Aorta (tissue), 5 donors: ENCODE data around the gene SOX18. TPM values are rescaled to one million over a fixed set of nuclear protein-coding genes. Genes with fewer than 3 reads are reported as not detected.

ENCODE experiments used
- ATAC-seq: fragments of 200-7000 bp; cut with Tn5 transposase; one replicate; pipeline ENCODE4 v1.9.1; 2022; ENCODE audit warnings: moderate library complexity; ENCODE audit not compliant: low FRiP score
- DNase-seq, 2 donors: peaks; one replicate each; pipeline ENCODE4 v3.0.0-alpha.2; 2020
- H3K27ac ChIP-seq, 2 donors: one replicate each; pipeline ENCODE4 v1.5.1; 2013; ENCODE audit warnings: low read length in 2 of 2, mild to moderate bottlenecking in 2 of 2, moderate library complexity in 2 of 2, control low read depth in 1 of 2, inconsistent platforms in 1 of 2, low read depth in 1 of 2
- H3K27me3 ChIP-seq, 2 donors: one replicate each; pipeline ENCODE4 v1.6.1; 2013; ENCODE audit warnings: control low read depth in 1 of 2, low read length in 1 of 2, mild to moderate bottlenecking in 1 of 2, moderate library complexity in 1 of 2; ENCODE audit not compliant: insufficient read depth in 2 of 2, control insufficient read depth in 1 of 2
- H3K36me3 ChIP-seq, 2 donors: one replicate each; pipeline ENCODE4 v1.6.1; 2013; ENCODE audit warnings: control low read depth in 1 of 2, low read length in 1 of 2, mild to moderate bottlenecking in 1 of 2; ENCODE audit not compliant: insufficient read depth in 2 of 2, control insufficient read depth in 1 of 2
- H3K4me1 ChIP-seq, 2 donors: one replicate each; pipeline ENCODE4 v1.6.1; 2013; ENCODE audit warnings: low read length in 2 of 2, control low read depth in 1 of 2, mild to moderate bottlenecking in 1 of 2, moderate library complexity in 1 of 2; ENCODE audit not compliant: insufficient read depth in 2 of 2, control insufficient read depth in 1 of 2
- H3K4me3 ChIP-seq, 2 donors: one replicate each; pipeline ENCODE4 v1.5.1; 2013; ENCODE audit warnings: low read length in 2 of 2, control low read depth in 1 of 2, mild to moderate bottlenecking in 1 of 2
- H3K9me3 ChIP-seq: one replicate; pipeline ENCODE4 v1.6.1; 2013; ENCODE audit warnings: mild to moderate bottlenecking, low read length; ENCODE audit not compliant: control insufficient read depth
- WGBS, 2 donors: extraction: QIAGEN DNeasy Blood & Tissue Kit; methylation state at CpG; one replicate each; pipeline ENCODE4 v1.1.7; 2013; 5-methylcytosine and 5-hydroxymethylcytosine counted together
- intact Hi-C, 2 donors: fragments of 100-400 bp; cut with DNase I; formaldehyde crosslinking; loops; one replicate each; pipeline versions ENCODE4 v1.14.2 to v1.15.0; 2022
- polyA plus RNA-seq, 2 donors: library from polyadenylated mRNA; stranded (reverse); fragments of 200-250 nt; gene quantifications; one replicate each; pipeline ENCODE4 v1.2.3, GENCODE V29; 2013
- total RNA-seq, 2 donors: library from RNA; stranded (reverse); fragmentation: NEBNext Ultra II Directional; extraction: Animal tissue kit (Norgen Biotek cat#: 25700); gene quantifications; one replicate each; pipeline ENCODE4 v1.2.1, GENCODE V29; 2021
- donor health status: healthy with polysubstance abuse.
- donor health status: Bipolar disorder and iron deficiency.
- donor health status: DM: no; HTN: no; CAD: no.
- donor health status: DM: no; HTN: no; CAD: no.
- donor health status: DM: yes; HTN: yes; CAD: no.

Gene SOX18
- total and polyA plus RNA-seq, 4 donors, result 1.3 to 186 (median 22.9) TPM

GRCh38 chr20:64045346-64046011 is 4.0 kb downstream of the SOX18 start:
- no peak for ATAC-seq
- Histone ChIP-seq H3K4me1 (no peaks in the 10 kb centered on the region), H3K27me3 (no peaks in the 10 kb centered on the region), H3K36me3 (no peaks in the 10 kb centered on the region), H3K9me3 (no peaks in the 10 kb centered on the region), H3K27ac (no peak overlapping the region), H3K4me3 (no peak overlapping the region)
- DNase-seq, result no peak
- intact Hi-C loops, result no loop called here
- WGBS, 2 donors, result 71 to 78% methylated on average over 8 to 11 of the region's 11 CpGs

- H3K4me1 ChIP-seq, result no peaks in the 10 kb centered on the region
- ATAC-seq (no peak), DNase-seq (no peak)
- H3K4me3 ChIP-seq, result no peak overlapping the region
- no peaks in the 10 kb centered on the region for H3K9me3 ChIP-seq
- no peaks in the 10 kb centered on the region for H3K36me3 ChIP-seq
- H3K27me3 ChIP-seq, result no peaks in the 10 kb centered on the region
- intact Hi-C loops, result no loop called here
- H3K27ac ChIP-seq, result no peak overlapping the region
- WGBS, 2 donors, result 58 to 59% methylated on average over 14 of the region's 14 CpGs
Observed at GRCh38 chr20:64044484-64045247, 4.8 kb downstream of the SOX18 start.

DNA sequence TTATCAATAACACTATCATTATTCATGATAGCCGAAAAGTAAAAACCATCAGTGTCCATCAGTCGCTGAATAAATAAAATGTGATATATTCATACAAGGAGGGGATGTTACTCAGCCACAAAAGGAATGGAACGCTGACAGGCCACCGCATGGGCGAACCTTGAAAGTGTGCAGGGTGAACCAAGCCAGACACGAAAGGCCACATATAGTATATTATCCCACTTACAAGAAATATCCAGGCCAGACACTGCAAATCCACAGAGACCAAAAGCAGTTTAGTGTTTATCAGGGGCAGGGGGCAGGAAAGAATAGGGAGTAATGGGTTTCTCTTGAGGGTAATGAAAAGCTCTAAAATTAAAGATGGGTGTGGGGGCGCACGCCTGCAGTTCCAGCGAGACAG is 5.7 kb downstream of the SOX18 start:
- no peak overlapping the region for H3K4me3 ChIP-seq
- no peaks in the 10 kb centered on the region for H3K27me3 ChIP-seq
- H3K9me3 ChIP-seq, result no peaks in the 10 kb centered on the region
- H3K36me3 ChIP-seq, result no peaks in the 10 kb centered on the region
- ATAC-seq (no peak), DNase-seq (no peak)
- H3K27ac ChIP-seq, result no peak overlapping the region
- WGBS, 2 donors, result 92% methylated on average over 9 of the region's 9 CpGs
- no peaks in the 10 kb centered on the region for H3K4me1 ChIP-seq
- intact Hi-C loops, result no loop called here

DNA sequence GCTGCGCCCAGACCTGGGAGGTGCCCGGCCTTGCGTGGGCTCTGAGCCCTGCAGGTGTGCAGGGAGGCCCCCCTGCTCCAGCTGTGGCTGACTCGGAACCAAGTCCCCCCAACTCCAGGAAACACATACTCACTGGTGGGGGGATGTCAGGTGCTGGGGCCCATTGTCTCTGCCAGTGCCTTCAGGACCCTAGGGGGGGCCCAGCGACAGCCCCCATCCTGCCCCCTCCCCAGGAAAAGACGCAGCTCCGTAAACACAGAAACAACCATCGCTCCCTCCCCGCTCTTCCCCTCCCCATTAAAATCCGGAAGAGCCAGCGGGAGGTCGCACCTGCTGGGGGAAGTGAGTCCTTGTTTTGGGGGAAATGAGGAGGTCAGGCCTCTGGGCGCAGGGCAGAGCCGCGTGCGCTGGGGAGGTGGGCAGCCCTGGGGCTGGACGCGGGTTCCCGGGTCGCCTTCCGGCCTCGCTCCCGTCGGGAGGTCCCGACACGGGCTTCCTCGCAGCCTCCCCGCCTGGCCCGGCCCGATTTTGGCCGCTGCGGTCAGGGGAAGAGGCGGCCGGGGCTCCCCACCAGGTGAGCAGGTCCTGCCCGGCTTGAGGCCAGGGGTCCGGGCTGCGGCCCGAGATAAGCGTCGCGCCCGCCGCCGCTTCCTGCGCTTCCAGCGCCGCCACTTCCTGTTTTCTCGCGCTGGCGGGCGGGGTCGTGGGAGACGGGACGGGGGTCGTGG is 7.2 kb downstream of the SOX18 start:
- Histone ChIP-seq H3K4me3 (no peak overlapping the region), H3K4me1 (no peaks in the 10 kb centered on the region), H3K27me3 (no peaks in the 10 kb centered on the region), H3K9me3 (no peaks in the 10 kb centered on the region), H3K27ac (no peak overlapping the region), H3K36me3 (no peaks in the 10 kb centered on the region)
- intact Hi-C loops, result no loop called here
- DNase-seq (no peak), ATAC-seq (no peak)
- 2% methylated on average over 47 to 55 of the region's 55 CpGs for WGBS, 2 donors

GRCh38 chr20:64041781-64042053 is 7.7 kb downstream of the SOX18 start:
- DNase-seq (no peak), ATAC-seq (no peak)
- no peaks in the 10 kb centered on the region for H3K36me3 ChIP-seq
- no peaks in the 10 kb centered on the region for H3K27me3 ChIP-seq
- no peaks in the 10 kb centered on the region for H3K9me3 ChIP-seq
- 5 to 9% methylated on average over 11 of the region's 11 CpGs for WGBS, 2 donors
- intact Hi-C loops, result no loop called here
- no peak overlapping the region for H3K4me3 ChIP-seq
- H3K27ac ChIP-seq, result no peak overlapping the region
- no peaks in the 10 kb centered on the region for H3K4me1 ChIP-seq

- no peaks in the 10 kb centered on the region for H3K9me3 ChIP-seq
- H3K36me3 ChIP-seq, result no peaks in the 10 kb centered on the region
- no peaks in the 10 kb centered on the region for H3K27me3 ChIP-seq
- no peak for DNase-seq
- H3K4me1 ChIP-seq, result no peaks in the 10 kb centered on the region
- H3K27ac ChIP-seq, result no peak overlapping the region
- H3K4me3 ChIP-seq, result no peak overlapping the region
- intact Hi-C loops, result no loop called here
- WGBS, 2 donors, result 45 to 49% methylated on average over 15 of the region's 15 CpGs
- no peak for ATAC-seq
Observed at GRCh38 chr20:64041040-64041780, 8.2 kb downstream of the SOX18 start.

DNA sequence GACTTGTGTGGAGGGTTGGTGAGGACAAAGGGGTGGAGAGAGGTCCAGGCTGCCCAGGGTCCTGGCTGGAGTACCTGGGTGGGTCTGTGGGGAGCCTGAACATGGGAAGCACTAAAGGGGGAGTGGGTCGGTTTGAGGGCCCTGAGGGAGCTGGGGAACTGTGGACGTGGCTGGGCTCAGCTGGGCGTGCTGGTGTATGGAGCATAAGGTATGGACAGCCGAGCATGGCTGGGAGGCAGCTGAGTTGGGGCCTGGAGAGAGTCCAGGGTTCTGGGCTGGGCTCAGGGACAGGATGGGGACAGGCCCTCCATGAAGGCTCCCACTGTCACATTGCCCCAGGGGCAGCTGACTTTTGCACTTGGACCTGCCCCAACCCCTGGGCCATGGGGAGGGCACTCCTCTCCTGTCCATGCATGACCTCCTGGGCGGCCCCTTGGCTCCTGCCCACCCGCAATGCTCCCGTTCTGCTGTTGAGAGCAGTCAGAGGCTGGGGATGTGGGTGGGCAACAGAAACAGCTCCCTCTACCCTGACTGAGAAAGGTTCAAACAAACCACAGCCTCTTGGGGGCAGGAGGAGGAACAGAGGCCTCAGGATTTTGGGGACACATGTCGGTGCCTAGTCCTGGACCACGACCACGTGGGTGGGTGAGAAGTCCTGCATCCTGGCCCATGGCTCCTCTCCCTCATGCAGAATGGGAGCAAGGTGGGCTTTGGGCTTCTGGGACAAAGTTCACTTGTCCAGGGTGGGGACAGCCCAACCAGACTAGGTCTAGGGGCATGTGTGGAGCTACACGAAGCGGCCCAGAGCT is 9.0 kb downstream of the SOX18 start:
- Histone ChIP-seq H3K4me3 (no peak overlapping the region), H3K27ac (no peak overlapping the region), H3K9me3 (no peaks in the 10 kb centered on the region), H3K4me1 (no peaks in the 10 kb centered on the region), H3K27me3 (no peaks in the 10 kb centered on the region), H3K36me3 (no peaks in the 10 kb centered on the region)
- intact Hi-C loops, result no loop called here
- WGBS, 2 donors, result 66 to 67% methylated on average over 12 of the region's 12 CpGs
- ATAC-seq (no peak), DNase-seq (no peak)
